ENCODE data around the gene FOXP1. TPM values are rescaled to one million over a fixed set of nuclear protein-coding genes. Genes with fewer than 3 reads are reported as not detected.

Gene FOXP1
- total and polyA plus RNA-seq, 2 donors (not counting 1 experiment from before 2014, with no cell fraction given), result 91.1 to 508 TPM

- no peak overlapping the region for H2AFZ ChIP-seq (ENCODE audit: insufficient read depth, low read depth, low read length, poor library complexity, severe bottlenecking)
- H3K27ac ChIP-seq (ENCODE audit: low read length in 2 of 2), result no peak overlapping the region
- Mint-ChIP-seq H3K9me3 (ENCODE audit: insufficient read depth) (no peaks in the 10 kb centered on the region), H3K4me1 (no peaks in the 10 kb centered on the region), H3K27ac (no peak overlapping the region), H3K4me3 (no peak overlapping the region), H3K27me3 (peaks cover 29% of the 10 kb centered on the region)
- ATAC-seq (ENCODE audit: low read depth) (no peak), DNase-seq (no peak)
- POLR2A ChIA-PET, result no interaction called here
- no peaks in the 10 kb centered on the region for H3K4me1 ChIP-seq (ENCODE audit: control insufficient read depth in 2 of 2, insufficient read depth in 2 of 2, low read length in 2 of 2)
- H3K4me2 ChIP-seq (replicated peaks; ENCODE audit: low read depth, low read length, poor library complexity, severe bottlenecking), result no peak overlapping the region
- intact Hi-C loops (cut with micrococcal nuclease), result no loop called here
- H3K79me2 ChIP-seq (ENCODE audit: control insufficient read depth, insufficient read depth, low read length), result no peaks in the 10 kb centered on the region
- no peak overlapping the region for H3K4me3 ChIP-seq (ENCODE audit: control extremely low read depth in 1 of 5, extremely low read depth in 1 of 5, insufficient read depth in 1 of 5, low read depth in 2 of 5, low read length in 4 of 5)
- H3K36me3 ChIP-seq (replicated peaks in 1 of 2; ENCODE audit: control extremely low read depth in 1 of 2, control insufficient read depth in 1 of 2, extremely low read depth in 1 of 2, insufficient read depth in 2 of 2, low read length in 1 of 2), result no peaks in the 10 kb centered on the region
- no peak for TF ChIP-seq EZH2 (IDR thresholded peaks at IDR 0.05; ENCODE audit: borderline replicate concordance, insufficient read depth, low read depth, low read length, poor library complexity, severe bottlenecking)
- CTCF ChIA-PET, result no interaction called here
- no peak overlapping the region for H3K9ac ChIP-seq (ENCODE audit: low read length)
- no peaks in the 10 kb centered on the region for H3K27me3 ChIP-seq (replicated peaks in 1 of 4; ENCODE audit: control extremely low read depth in 1 of 4, control insufficient read depth in 3 of 4, insufficient read depth in 4 of 4, low read length in 3 of 4)
- H3K9me3 ChIP-seq (ENCODE audit: control extremely low read depth in 1 of 3, control insufficient read depth in 2 of 3, insufficient read depth in 1 of 3, low read length in 2 of 3), result no peaks in the 10 kb centered on the region
- H4K20me1 ChIP-seq (ENCODE audit: control insufficient read depth, insufficient read depth, low read length, poor library complexity, severe bottlenecking), result no peaks in the 10 kb centered on the region
- WGBS (ENCODE audit: insufficient coverage), result 88% methylated on average over 1 of the region's 1 CpG
Observed at GRCh38 chr3:70914862-70915261, 668.7 kb downstream of the FOXP1 start.

- no peaks in the 10 kb centered on the region for H3K79me2 ChIP-seq (ENCODE audit: control insufficient read depth, insufficient read depth, low read length)
- intact Hi-C loops (cut with micrococcal nuclease), result no loop called here
- 60% methylated on average over 1 of the region's 5 CpGs for WGBS (ENCODE audit: insufficient coverage)
Observed at GRCh38 chr3:70911719-70912118, 671.8 kb downstream of the FOXP1 start.

More at GRCh38 chr3:70911719-70912118, 671.8 kb downstream of the FOXP1 start:
- no peak overlapping the region for H3K27ac ChIP-seq (ENCODE audit: low read length in 2 of 2)
- no peak overlapping the region for H3K9ac ChIP-seq (ENCODE audit: low read length)
- H3K36me3 ChIP-seq (replicated peaks in 1 of 2; ENCODE audit: control extremely low read depth in 1 of 2, control insufficient read depth in 1 of 2, extremely low read depth in 1 of 2, insufficient read depth in 2 of 2, low read length in 1 of 2), result no peaks in the 10 kb centered on the region
- H4K20me1 ChIP-seq (ENCODE audit: control insufficient read depth, insufficient read depth, low read length, poor library complexity, severe bottlenecking), result no peaks in the 10 kb centered on the region
- POLR2A ChIA-PET, result no interaction called here
- ATAC-seq (ENCODE audit: low read depth) (no peak), DNase-seq (no peak)
- H3K4me2 ChIP-seq (replicated peaks; ENCODE audit: low read depth, low read length, poor library complexity, severe bottlenecking), result no peak overlapping the region
- peaks cover 0 to 3% (median 0%) of the 10 kb centered on the region in 4 experiments for H3K27me3 ChIP-seq (replicated peaks in 1 of 4; ENCODE audit: control extremely low read depth in 1 of 4, control insufficient read depth in 3 of 4, insufficient read depth in 4 of 4, low read length in 3 of 4)
- H3K27ac Mint-ChIP-seq, result no peak overlapping the region
- no peak overlapping the region for H3K4me3 Mint-ChIP-seq
- CTCF ChIA-PET, result no interaction called here
- H3K4me1 ChIP-seq (ENCODE audit: control insufficient read depth in 2 of 2, insufficient read depth in 2 of 2, low read length in 2 of 2), result no peaks in the 10 kb centered on the region
- TF ChIP-seq CTCF (IDR thresholded peaks at IDR 0.05), result no peak
- no peak for TF ChIP-seq EZH2 (IDR thresholded peaks at IDR 0.05; ENCODE audit: borderline replicate concordance, insufficient read depth, low read depth, low read length, poor library complexity, severe bottlenecking)
- H3K9me3 Mint-ChIP-seq (ENCODE audit: insufficient read depth), result no peaks in the 10 kb centered on the region
- no peaks in the 10 kb centered on the region for H3K9me3 ChIP-seq (ENCODE audit: control extremely low read depth in 1 of 3, control insufficient read depth in 2 of 3, insufficient read depth in 1 of 3, low read length in 2 of 3)
- peaks cover 26% of the 10 kb centered on the region for H3K27me3 Mint-ChIP-seq
- H2AFZ ChIP-seq (ENCODE audit: insufficient read depth, low read depth, low read length, poor library complexity, severe bottlenecking), result no peak overlapping the region
- no peak overlapping the region for H3K4me3 ChIP-seq (ENCODE audit: control extremely low read depth in 1 of 5, extremely low read depth in 1 of 5, insufficient read depth in 1 of 5, low read depth in 2 of 5, low read length in 4 of 5)
- no peaks in the 10 kb centered on the region for H3K4me1 Mint-ChIP-seq

Measured in B cell (primary cell).